GM19238 (cell line): ENCODE results near the gene CRB1.
"Not testable (repeated sequence)": the region's sequence is repeated elsewhere in the genome, so short reads cannot be mapped to it uniquely, and the experiment has no call there.

ENCODE experiments used
- DNase-seq: peaks from one replicate; pipeline ENCODE4 v3.0.0; 2011; ENCODE audit warnings: low spot score; ENCODE audit not compliant: insufficient read length

CRB1 gene

GRCh38 chr1:197397895-197398294 lies 129.8 kb downstream of the CRB1 start:
- DNase-seq: no peak

- DNase-seq: peak; percentile 1
These were observed 131.9 kb downstream of the CRB1 start for GRCh38 chr1:197399755-197400521.

- no peak for DNase-seq
These were observed 132.5 kb downstream of the CRB1 start for GRCh38 chr1:197400522-197400902.

- DNase-seq: no peak
These were observed 134.1 kb downstream of the CRB1 start for GRCh38 chr1:197402189-197402588.

- not testable (repeated sequence) for DNase-seq
These were observed 136.7 kb downstream of the CRB1 start for GRCh38 chr1:197404774-197405173.

- DNase-seq: not testable (repeated sequence)
These were observed 137.6 kb downstream of the CRB1 start for GRCh38 chr1:197405614-197406013.

GRCh38 chr1:197413564-197413963 lies 145.5 kb downstream of the CRB1 start:
- DNase-seq: no peak

GRCh38 chr1:197415221-197415620 lies 147.2 kb downstream of the CRB1 start:
- no peak for DNase-seq

- no peak for DNase-seq
These were observed 150.6 kb downstream of the CRB1 start for GRCh38 chr1:197418693-197419092.

GRCh38 chr1:197422993-197423392 lies 154.9 kb downstream of the CRB1 start:
- DNase-seq: no peak

GRCh38 chr1:197424380-197424779 lies 156.3 kb downstream of the CRB1 start:
- no peak for DNase-seq

GRCh38 chr1:197429372-197429771 lies 161.3 kb downstream of the CRB1 start:
- DNase-seq: no peak

- DNase-seq: no peak
These were observed 167.2 kb downstream of the CRB1 start for GRCh38 chr1:197435224-197435623.

- DNase-seq: no peak
These were observed 169.5 kb downstream of the CRB1 start for GRCh38 chr1:197437601-197438000.

GRCh38 chr1:197438010-197438790 lies 170.1 kb downstream of the CRB1 start:
- DNase-seq: no peak

- DNase-seq: no peak
These were observed 171.7 kb downstream of the CRB1 start for GRCh38 chr1:197439708-197440280.

- DNase-seq: no peak
These were observed 172.7 kb downstream of the CRB1 start for GRCh38 chr1:197440715-197441114.

GRCh38 chr1:197441999-197442414 lies 174.0 kb downstream of the CRB1 start:
- no peak for DNase-seq

GRCh38 chr1:197444755-197445154 lies 176.7 kb downstream of the CRB1 start:
- no peak for DNase-seq

- DNase-seq: no peak
These were observed 180.2 kb downstream of the CRB1 start for GRCh38 chr1:197448121-197448779.

GRCh38 chr1:197451381-197451780 lies 183.3 kb downstream of the CRB1 start:
- no peak for DNase-seq
